Esophagus squamous epithelium (tissue), 4 donors: ENCODE results near the gene NR1I3.

Experiments used
- POLR2A ChIP-seq, 4 donors: fragments of 450-650 bp; IDR thresholded peaks; one replicate each; pipeline ENCODE4 v1.6.1; 2017; ENCODE audit warnings: antibody characterized with exemption in 4 of 4, mild to moderate bottlenecking in 4 of 4, moderate library complexity in 3 of 4
- TF ChIP-seq, protein P1 (sequence below), 6 experiments: fragments of 450-650 bp in 4 of 6; fragments of 200-600 bp in 2 of 6; sonication (generic) in 2 of 6; IDR thresholded peaks; one replicate each; pipeline ENCODE4 v1.5.1; 2016 to 2019; ENCODE audit warnings: antibody characterized with exemption in 6 of 6, mild to moderate bottlenecking in 4 of 6, moderate library complexity in 4 of 6

DNA sequence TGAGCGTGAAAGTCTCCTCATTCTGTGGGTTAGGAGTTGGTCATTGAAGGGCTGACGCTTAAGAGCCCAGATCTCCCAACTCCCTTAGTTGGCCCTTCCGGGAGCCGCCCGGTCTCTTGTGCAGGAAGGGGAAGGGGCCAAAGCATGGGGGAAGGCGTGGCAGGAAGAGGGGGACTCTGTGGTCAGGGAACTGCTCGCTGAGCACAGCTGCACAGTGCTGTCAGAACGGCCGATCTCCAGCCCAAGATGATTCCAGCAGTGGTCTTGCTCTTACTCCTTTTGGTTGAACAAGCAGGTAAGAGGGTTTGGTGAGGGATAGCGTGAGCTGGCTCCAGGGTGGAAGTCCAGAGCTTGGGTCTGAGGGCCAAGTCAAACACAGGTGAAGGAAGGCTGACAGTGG, 22.9 kb downstream of the NR1I3 start, which contains the start of gene FCER1G:
- TF ChIP-seq, protein P1, sequence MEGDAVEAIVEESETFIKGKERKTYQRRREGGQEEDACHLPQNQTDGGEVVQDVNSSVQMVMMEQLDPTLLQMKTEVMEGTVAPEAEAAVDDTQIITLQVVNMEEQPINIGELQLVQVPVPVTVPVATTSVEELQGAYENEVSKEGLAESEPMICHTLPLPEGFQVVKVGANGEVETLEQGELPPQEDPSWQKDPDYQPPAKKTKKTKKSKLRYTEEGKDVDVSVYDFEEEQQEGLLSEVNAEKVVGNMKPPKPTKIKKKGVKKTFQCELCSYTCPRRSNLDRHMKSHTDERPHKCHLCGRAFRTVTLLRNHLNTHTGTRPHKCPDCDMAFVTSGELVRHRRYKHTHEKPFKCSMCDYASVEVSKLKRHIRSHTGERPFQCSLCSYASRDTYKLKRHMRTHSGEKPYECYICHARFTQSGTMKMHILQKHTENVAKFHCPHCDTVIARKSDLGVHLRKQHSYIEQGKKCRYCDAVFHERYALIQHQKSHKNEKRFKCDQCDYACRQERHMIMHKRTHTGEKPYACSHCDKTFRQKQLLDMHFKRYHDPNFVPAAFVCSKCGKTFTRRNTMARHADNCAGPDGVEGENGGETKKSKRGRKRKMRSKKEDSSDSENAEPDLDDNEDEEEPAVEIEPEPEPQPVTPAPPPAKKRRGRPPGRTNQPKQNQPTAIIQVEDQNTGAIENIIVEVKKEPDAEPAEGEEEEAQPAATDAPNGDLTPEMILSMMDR (IDR thresholded peaks at IDR 0.05) = no peak
- peak in 2 of 4 donors; percentile 47 to 68 for TF ChIP-seq POLR2A (IDR thresholded peaks at IDR 0.05)
